Natural killer cell (primary cell): ENCODE measurements around the gene PCDHAC2. TPM values are rescaled to one million over a fixed set of nuclear protein-coding genes. Genes with fewer than 3 reads are reported as not detected.

ENCODE experiments used
- ATAC-seq, 3 donors: fragments of 150-1000 bp in 2 of 3; fragments of 200-7000 bp in 1 of 3; cut with Tn5 transposase; 1 replicate in 1 of 3; 2 replicates in 2 of 3; pipeline ENCODE4 v1.10.0; 2021; ENCODE audit warnings: mild to moderate bottlenecking in 2 of 3, moderate library complexity in 2 of 3
- DNase-seq, 2 donors: peaks; one replicate each; pipeline versions ENCODE4 v3.0.0 to v3.0.0-alpha.2; 2013 to 2021; ENCODE audit warnings: mixed read lengths in 1 of 2
- H3K27ac ChIP-seq: one replicate; pipeline ENCODE4 v1.5.1; 2013; ENCODE audit warnings: mild to moderate bottlenecking, low read length
- H3K27me3 ChIP-seq: one replicate; pipeline ENCODE4 v1.6.1; 2013; ENCODE audit warnings: low read length; ENCODE audit not compliant: control insufficient read depth, insufficient read depth
- H3K36me3 ChIP-seq: one replicate; pipeline ENCODE4 v1.6.1; 2013; ENCODE audit warnings: low read length; ENCODE audit not compliant: control insufficient read depth, insufficient read depth
- H3K4me1 ChIP-seq: one replicate; pipeline ENCODE4 v1.6.1; 2013; ENCODE audit warnings: low read length; ENCODE audit not compliant: control insufficient read depth, insufficient read depth
- H3K4me3 ChIP-seq: one replicate; pipeline ENCODE4 v1.5.1; 2013; ENCODE audit warnings: low read length
- H3K9me3 ChIP-seq: one replicate; pipeline ENCODE4 v1.6.1; 2013; ENCODE audit warnings: low read length; ENCODE audit not compliant: control insufficient read depth, insufficient read depth
- H3K27ac Mint-ChIP-seq, 2 donors: one replicate each; pipeline ENCODE4 v1.8.0; 2022; ENCODE audit warnings: mild to moderate bottlenecking in 2 of 2, mixed read lengths in 2 of 2, moderate library complexity in 1 of 2
- H3K27me3 Mint-ChIP-seq, 2 donors: one replicate each; pipeline ENCODE4 v1.8.0; 2022; ENCODE audit warnings: low read depth in 2 of 2, mixed read lengths in 2 of 2
- H3K36me3 Mint-ChIP-seq: one replicate; pipeline ENCODE4 v1.8.0; 2022; ENCODE audit warnings: mixed read lengths
- H3K4me1 Mint-ChIP-seq, 2 donors: one replicate each; pipeline ENCODE4 v1.8.0; 2022; ENCODE audit warnings: mixed read lengths in 2 of 2
- H3K4me3 Mint-ChIP-seq: one replicate; pipeline ENCODE4 v1.8.0; 2022; ENCODE audit warnings: mild to moderate bottlenecking, moderate library complexity, mixed read lengths
- H3K9me3 Mint-ChIP-seq, 2 donors: one replicate each; pipeline ENCODE4 v1.8.0; 2022; ENCODE audit warnings: mixed read lengths in 2 of 2
- CTCF ChIP-seq: fragments of 200-600 bp; IDR thresholded peaks from one replicate; pipeline ENCODE4 v1.8.0; 2022; ENCODE audit warnings: antibody characterized with exemption
- WGBS: methylation state at CpG from one replicate; pipeline ENCODE4 v1.1.7; 2013; ENCODE audit warnings: missing lambda C conversion rate; ENCODE audit not compliant: insufficient coverage; 5-methylcytosine and 5-hydroxymethylcytosine counted together
- intact Hi-C: fragments of 100-400 bp; cut with micrococcal nuclease; formaldehyde crosslinking; loops from one replicate; pipeline ENCODE4 v1.14.2; 2022
- total RNA-seq, 4 donors: library from RNA; stranded (reverse); fragments of 120-200 nt in 1 of 4; gene quantifications; one replicate each; pipeline versions ENCODE4 v1.2.3 to v1.2.4, GENCODE V29; 2013 to 2022

The PCDHAC2 gene
- total RNA-seq, 3 donors from 2014 or later (not counting 1 experiment from before 2014, with no cell fraction given) = not detected

- Histone ChIP-seq H3K9me3 (no peaks in the 10 kb centered on the region), H3K27ac (no peak overlapping the region), H3K4me1 (no peaks in the 10 kb centered on the region), H3K36me3 (no peaks in the 10 kb centered on the region), H3K4me3 (no peak overlapping the region), H3K27me3 (no peaks in the 10 kb centered on the region)
- Mint-ChIP-seq H3K36me3 (peaks cover 7% of the 10 kb centered on the region), H3K27me3 (peaks cover 11 to 17% of the 10 kb centered on the region in 2 donors), H3K9me3 (peaks cover 12 to 13% of the 10 kb centered on the region in 2 donors), H3K4me3 (no peak overlapping the region), H3K27ac (no peak overlapping the region), H3K4me1 (no peaks in the 10 kb centered on the region)
- TF ChIP-seq CTCF = no peak
- DNase-seq (no peak), ATAC-seq (no peak)
- 4% methylated on average over 19 of the region's 19 CpGs for WGBS
- intact Hi-C loops = no loop called here
Observed at GRCh38 chr5:141001844-141002604, 35.7 kb downstream of the PCDHAC2 start.

- no peak for TF ChIP-seq CTCF
Observed at GRCh38 chr5:141002605-141002965, 36.3 kb downstream of the PCDHAC2 start.

GRCh38 chr5:141003031-141003430, 36.8 kb downstream of the PCDHAC2 start:
- Histone ChIP-seq H3K27ac (no peak overlapping the region), H3K9me3 (no peaks in the 10 kb centered on the region), H3K4me3 (no peak overlapping the region), H3K4me1 (no peaks in the 10 kb centered on the region), H3K36me3 (no peaks in the 10 kb centered on the region), H3K27me3 (no peaks in the 10 kb centered on the region)
- no peak for TF ChIP-seq CTCF
- no peaks in the 10 kb centered on the region for H3K4me1 Mint-ChIP-seq
- no peak overlapping the region for H3K27ac Mint-ChIP-seq
- H3K9me3 Mint-ChIP-seq = peaks cover 12 to 13% of the 10 kb centered on the region in 2 donors
- peaks cover 11 to 17% of the 10 kb centered on the region in 2 donors for H3K27me3 Mint-ChIP-seq
- 87% methylated on average over 3 of the region's 3 CpGs for WGBS
- H3K36me3 Mint-ChIP-seq = peaks cover 7% of the 10 kb centered on the region
- DNase-seq (no peak), ATAC-seq (no peak)
- intact Hi-C loops = no loop called here
- no peak overlapping the region for H3K4me3 Mint-ChIP-seq

More at GRCh38 chr5:141002605-141002965, 36.3 kb downstream of the PCDHAC2 start:
- intact Hi-C loops = no loop called here
- Histone ChIP-seq H3K4me1 (no peaks in the 10 kb centered on the region), H3K27ac (no peak overlapping the region), H3K36me3 (no peaks in the 10 kb centered on the region), H3K4me3 (no peak overlapping the region), H3K9me3 (no peaks in the 10 kb centered on the region), H3K27me3 (no peaks in the 10 kb centered on the region)
- 47% methylated on average over 3 of the region's 3 CpGs for WGBS
- H3K9me3 Mint-ChIP-seq = peaks cover 12 to 13% of the 10 kb centered on the region in 2 donors
- H3K27me3 Mint-ChIP-seq = peaks cover 11 to 17% of the 10 kb centered on the region in 2 donors
- no peak for DNase-seq
- no peak overlapping the region for H3K4me3 Mint-ChIP-seq
- H3K4me1 Mint-ChIP-seq = no peaks in the 10 kb centered on the region
- H3K36me3 Mint-ChIP-seq = peaks cover 7% of the 10 kb centered on the region
- ATAC-seq = no peak
- no peak overlapping the region for H3K27ac Mint-ChIP-seq
